RWPE2 (cell line): ENCODE data around the gene RHD.
"Not testable (repeated sequence)": the region's sequence is repeated elsewhere in the genome, so short reads cannot be mapped to it uniquely, and the experiment has no call there.

Experiments used
- ATAC-seq: fragments of 200-7000 bp; cut with Tn5 transposase; 3 replicates; pipeline ENCODE4 v1.9.1; 2021; ENCODE audit warnings: low read depth
- DNase-seq: peaks from one replicate; pipeline ENCODE4 v3.0.0-alpha.2; 2020; ENCODE audit warnings: low spot score
- H3K27ac ChIP-seq: fragments of 450-650 bp; 2 replicates; pipeline ENCODE4 v1.5.1; 2017; ENCODE audit warnings: mild to moderate bottlenecking; ENCODE audit not compliant: poor library complexity, severe bottlenecking
- H3K27me3 ChIP-seq: fragments of 250-450 bp; sonication (Bioruptor Pico); 2 replicates; pipeline ENCODE4 v1.5.1; 2021; ENCODE audit warnings: mild to moderate bottlenecking, moderate library complexity; ENCODE audit not compliant: insufficient read depth, poor library complexity, severe bottlenecking
- H3K36me3 ChIP-seq: fragments of 250-450 bp; sonication (Bioruptor Pico); 2 replicates; pipeline ENCODE4 v1.5.1; 2020; ENCODE audit warnings: low read depth, mild to moderate bottlenecking, moderate library complexity
- H3K4me1 ChIP-seq: fragments of 250-450 bp; sonication (Bioruptor Pico); 2 replicates; pipeline ENCODE4 v1.5.1; 2021; ENCODE audit warnings: mild to moderate bottlenecking, moderate library complexity; ENCODE audit not compliant: insufficient read depth, poor library complexity, severe bottlenecking
- H3K4me3 ChIP-seq: fragments of 250-450 bp; sonication (Bioruptor Pico); 2 replicates; pipeline ENCODE4 v1.5.1; 2021; ENCODE audit warnings: mild to moderate bottlenecking, moderate library complexity; ENCODE audit not compliant: severe bottlenecking
- H3K9me3 ChIP-seq: fragments of 250-450 bp; sonication (Bioruptor Pico); 2 replicates; pipeline ENCODE4 v1.5.1; 2021; ENCODE audit warnings: mild to moderate bottlenecking, moderate library complexity; ENCODE audit not compliant: severe bottlenecking
- CTCF ChIP-seq: fragments of 450-650 bp; IDR thresholded peaks from one replicate; pipeline ENCODE4 v1.5.1; 2017; ENCODE audit warnings: mild to moderate bottlenecking, moderate library complexity; ENCODE audit not compliant: poor library complexity, severe bottlenecking

The RHD gene

GRCh38 chr1:25253911-25254310, 18.4 kb upstream of the RHD start:
- no peaks in the 10 kb centered on the region for H3K9me3 ChIP-seq
- H3K36me3 ChIP-seq: no peaks in the 10 kb centered on the region
- H3K27ac ChIP-seq: no peak overlapping the region
- no peak for DNase-seq
- no peaks in the 10 kb centered on the region for H3K27me3 ChIP-seq
- H3K4me1 ChIP-seq: no peaks in the 10 kb centered on the region
- no peak overlapping the region for H3K4me3 ChIP-seq
- no peak for TF ChIP-seq CTCF
- ATAC-seq: peak; percentile 84

GRCh38 chr1:25255706-25256577, 16.4 kb upstream of the RHD start:
- H3K27ac ChIP-seq: no peak overlapping the region
- H3K27me3 ChIP-seq: no peaks in the 10 kb centered on the region
- DNase-seq: no peak
- no peak overlapping the region for H3K4me3 ChIP-seq
- no peaks in the 10 kb centered on the region for H3K9me3 ChIP-seq
- ATAC-seq: no peak
- H3K4me1 ChIP-seq: no peaks in the 10 kb centered on the region
- no peak for TF ChIP-seq CTCF
- no peaks in the 10 kb centered on the region for H3K36me3 ChIP-seq

GRCh38 chr1:25256578-25256965, 15.7 kb upstream of the RHD start:
- H3K9me3 ChIP-seq: no peaks in the 10 kb centered on the region
- no peak for DNase-seq

GRCh38 chr1:25257196-25257595, 15.1 kb upstream of the RHD start:
- no peak overlapping the region for H3K4me3 ChIP-seq
- ATAC-seq (no peak), DNase-seq (no peak)
- no peaks in the 10 kb centered on the region for H3K36me3 ChIP-seq
- H3K27me3 ChIP-seq: no peaks in the 10 kb centered on the region
- no peak for TF ChIP-seq CTCF
- H3K9me3 ChIP-seq: no peaks in the 10 kb centered on the region
- H3K27ac ChIP-seq: no peak overlapping the region
- H3K4me1 ChIP-seq: no peaks in the 10 kb centered on the region

More at GRCh38 chr1:25256578-25256965, 15.7 kb upstream of the RHD start:
- TF ChIP-seq CTCF: no peak
- Histone ChIP-seq H3K27ac (no peak overlapping the region), H3K27me3 (no peaks in the 10 kb centered on the region), H3K4me3 (no peak overlapping the region), H3K4me1 (no peaks in the 10 kb centered on the region), H3K36me3 (no peaks in the 10 kb centered on the region)
- ATAC-seq: no peak

GRCh38 chr1:25259813-25260212, 12.5 kb upstream of the RHD start:
- DNase-seq, H3K4me3 ChIP-seq, H3K27me3 ChIP-seq, H3K9me3 ChIP-seq, H3K4me1 ChIP-seq, H3K36me3 ChIP-seq, H3K27ac ChIP-seq: not testable (repeated sequence)
- peak; percentile 88 for ATAC-seq
- TF ChIP-seq CTCF: peak; percentile 20

- not testable (repeated sequence) for ATAC-seq, H3K4me3 ChIP-seq, H3K36me3 ChIP-seq, DNase-seq, H3K4me1 ChIP-seq, H3K9me3 ChIP-seq, H3K27ac ChIP-seq, H3K27me3 ChIP-seq
These were observed 12.0 kb upstream of the RHD start for GRCh38 chr1:25260336-25260735.

- not testable (repeated sequence) for H3K36me3 ChIP-seq, H3K4me1 ChIP-seq, DNase-seq, H3K27me3 ChIP-seq, H3K27ac ChIP-seq, H3K9me3 ChIP-seq
- peak overlapping the region; percentile 26 for H3K4me3 ChIP-seq
- peak; percentile 68 for ATAC-seq
These were observed 5.6 kb upstream of the RHD start for GRCh38 chr1:25266554-25267287.
